Muscle layer of duodenum (tissue), 2 donors: Measurements from ENCODE around the gene PLPPR1.

Source experiments
- H3K27ac ChIP-seq: one replicate; pipeline ENCODE4 v1.7.0; 2013; ENCODE audit warnings: mild to moderate bottlenecking, low read length
- H3K27me3 ChIP-seq: one replicate; pipeline ENCODE4 v1.7.0; 2013; ENCODE audit warnings: low read depth, mild to moderate bottlenecking, control low read depth, low read length
- H3K36me3 ChIP-seq, 2 donors: one replicate each; pipeline ENCODE4 v1.7.0; 2013; ENCODE audit warnings: low read length in 2 of 2, control low read depth in 1 of 2, mild to moderate bottlenecking in 1 of 2; ENCODE audit not compliant: insufficient read depth in 2 of 2, control insufficient read depth in 1 of 2
- H3K4me1 ChIP-seq, 2 donors: one replicate each; pipeline ENCODE4 v1.7.0; 2013; ENCODE audit warnings: low read length in 2 of 2, mild to moderate bottlenecking in 2 of 2, control low read depth in 1 of 2, moderate library complexity in 1 of 2; ENCODE audit not compliant: insufficient read depth in 2 of 2, control insufficient read depth in 1 of 2
- H3K4me3 ChIP-seq, 2 donors: one replicate each; pipeline ENCODE4 v1.7.0; 2013; ENCODE audit warnings: low read length in 2 of 2, low read depth in 1 of 2, mild to moderate bottlenecking in 1 of 2
- H3K9me3 ChIP-seq, 2 donors: one replicate each; pipeline ENCODE4 v1.7.0; 2013; ENCODE audit warnings: low read length in 2 of 2, control low read depth in 1 of 2, mild to moderate bottlenecking in 1 of 2; ENCODE audit not compliant: control insufficient read depth in 1 of 2
- donor health status: healthy.

Gene PLPPR1

DNA sequence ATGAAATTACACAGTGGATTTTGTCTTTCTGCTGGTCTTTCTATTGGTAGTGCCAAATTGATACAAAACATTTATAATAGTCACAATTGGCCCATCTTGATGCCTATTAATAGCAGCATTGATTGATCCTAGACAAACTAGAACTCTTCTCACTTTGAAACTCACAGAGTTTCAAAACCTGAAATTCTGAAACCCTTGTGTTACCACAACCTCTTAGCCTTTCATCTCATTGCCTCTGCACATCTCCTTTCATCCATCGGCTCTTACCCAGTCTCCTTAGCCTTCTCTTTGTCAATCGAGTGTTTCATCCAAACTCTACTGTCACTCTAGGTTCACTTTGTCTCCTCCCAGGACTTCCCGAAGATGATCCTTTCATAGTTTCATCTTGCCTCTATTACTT, 22.1 kb downstream of the PLPPR1 start:
- Histone ChIP-seq H3K4me3 (no peak overlapping the region), H3K9me3 (no peaks in the 10 kb centered on the region), H3K27me3 (no peaks in the 10 kb centered on the region), H3K27ac (no peak overlapping the region), H3K36me3 (no peaks in the 10 kb centered on the region), H3K4me1 (no peaks in the 10 kb centered on the region)

DNA sequence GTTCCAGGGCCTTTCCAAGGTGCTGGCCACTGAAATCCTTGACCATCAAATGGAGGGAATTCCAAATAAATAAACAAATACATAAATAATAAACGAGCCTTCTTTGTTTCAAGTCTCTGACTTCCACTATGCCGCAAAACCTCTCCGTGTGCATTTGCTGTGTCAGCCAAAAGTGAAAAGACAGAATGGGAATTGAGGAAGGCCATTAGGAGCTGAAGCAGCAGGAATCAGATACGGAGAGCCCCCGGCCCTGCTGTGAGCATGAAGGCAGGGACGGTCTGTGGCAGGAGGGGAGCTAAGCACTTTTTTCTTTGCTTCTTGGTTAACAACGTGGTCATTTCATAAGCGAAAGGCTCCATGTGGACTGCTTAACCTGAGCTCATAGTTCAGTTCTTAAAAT, 26.1 kb downstream of the PLPPR1 start:
- Histone ChIP-seq H3K4me1 (no peaks in the 10 kb centered on the region), H3K9me3 (no peaks in the 10 kb centered on the region), H3K4me3 (no peak overlapping the region), H3K27ac (no peak overlapping the region), H3K36me3 (no peaks in the 10 kb centered on the region), H3K27me3 (no peaks in the 10 kb centered on the region)

DNA sequence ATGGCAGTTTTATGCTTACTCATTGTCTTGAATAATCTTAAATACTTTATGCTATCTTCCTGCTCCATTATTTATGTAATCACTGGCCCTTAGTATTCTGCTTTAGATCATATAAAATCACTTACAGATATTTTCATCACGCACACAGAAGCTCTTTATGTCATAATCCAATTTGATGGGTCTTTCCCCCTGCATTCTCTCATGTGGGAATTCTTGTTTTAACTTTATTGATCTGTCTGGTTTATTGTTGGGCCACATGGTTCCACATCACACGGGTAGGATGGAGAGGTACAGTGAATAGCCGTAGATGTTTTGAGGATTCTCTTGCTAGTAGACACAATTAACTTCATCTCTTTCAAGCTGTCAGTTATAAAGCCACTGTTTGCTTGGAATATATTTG, 27.0 kb downstream of the PLPPR1 start:
- no peaks in the 10 kb centered on the region for H3K9me3 ChIP-seq
- no peak overlapping the region for H3K4me3 ChIP-seq
- no peak overlapping the region for H3K27ac ChIP-seq
- H3K27me3 ChIP-seq: no peaks in the 10 kb centered on the region
- H3K4me1 ChIP-seq: no peaks in the 10 kb centered on the region
- no peaks in the 10 kb centered on the region for H3K36me3 ChIP-seq

DNA sequence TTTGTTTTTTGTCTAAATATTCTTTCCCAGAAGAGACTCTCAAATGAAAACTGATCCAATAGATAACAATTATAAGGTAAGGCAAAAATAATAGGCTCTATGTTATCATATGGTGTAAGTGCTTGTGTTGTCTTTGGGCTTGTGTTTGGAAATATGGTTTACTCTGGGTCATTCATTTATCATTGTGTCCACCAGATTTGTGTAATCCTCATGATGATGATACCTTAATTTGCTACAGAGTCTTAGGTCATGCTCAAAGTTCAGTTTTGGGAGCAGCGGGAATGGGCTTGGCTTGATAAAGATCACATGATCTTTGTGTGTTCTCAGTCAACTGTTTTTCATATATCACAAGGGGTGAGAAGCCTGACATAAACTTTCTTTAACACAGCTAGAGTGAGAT, 34.2 kb downstream of the PLPPR1 start:
- Histone ChIP-seq H3K27ac (no peak overlapping the region), H3K4me1 (no peaks in the 10 kb centered on the region), H3K9me3 (no peaks in the 10 kb centered on the region), H3K36me3 (no peaks in the 10 kb centered on the region), H3K4me3 (no peak overlapping the region), H3K27me3 (no peaks in the 10 kb centered on the region)

DNA sequence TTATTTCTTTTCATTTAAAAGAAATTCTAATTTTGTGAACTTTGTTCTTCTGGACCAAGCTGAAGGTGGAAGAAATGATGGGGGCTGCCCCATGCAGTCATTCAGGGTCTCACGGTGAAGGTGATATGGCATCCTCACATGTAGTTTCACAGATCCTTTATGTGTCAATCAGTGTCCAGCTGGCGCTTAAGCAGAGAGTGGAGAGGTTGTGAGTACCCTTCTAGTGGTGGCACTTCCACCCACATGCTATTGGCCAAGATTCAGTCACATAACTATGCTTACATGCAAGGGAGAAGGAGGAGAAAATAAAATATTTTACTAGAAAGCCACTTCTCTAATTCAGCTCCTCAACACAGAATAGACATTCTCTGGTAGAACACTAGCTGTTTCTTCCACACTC, 34.7 kb downstream of the PLPPR1 start:
- H3K4me1 ChIP-seq: no peaks in the 10 kb centered on the region
- H3K27me3 ChIP-seq: no peaks in the 10 kb centered on the region
- no peak overlapping the region for H3K27ac ChIP-seq

DNA sequence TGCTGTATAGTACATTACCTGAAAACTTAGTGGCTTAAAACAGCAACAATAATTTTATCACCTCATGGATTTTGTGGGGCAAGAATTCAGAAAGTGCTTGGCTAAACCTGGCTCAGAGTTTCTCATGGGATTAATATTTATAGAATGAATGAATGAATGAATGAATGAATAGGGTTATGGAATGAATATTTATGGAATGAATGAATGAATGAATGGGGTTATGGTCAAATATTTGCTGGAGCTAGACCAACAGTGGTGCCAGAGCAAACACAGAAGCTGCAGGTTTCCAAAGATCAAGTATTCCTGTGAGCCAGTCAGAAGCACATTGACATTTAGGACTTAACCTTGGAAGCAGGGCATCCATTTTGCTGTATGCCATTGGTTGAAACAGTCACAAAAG, 35.7 kb downstream of the PLPPR1 start:
- Histone ChIP-seq H3K4me1 (no peaks in the 10 kb centered on the region), H3K27ac (no peak overlapping the region), H3K4me3 (no peak overlapping the region), H3K36me3 (no peaks in the 10 kb centered on the region), H3K9me3 (no peaks in the 10 kb centered on the region), H3K27me3 (no peaks in the 10 kb centered on the region)

More for the DNA sequence above, 34.7 kb downstream of the PLPPR1 start:
- Histone ChIP-seq H3K9me3 (no peaks in the 10 kb centered on the region), H3K4me3 (no peak overlapping the region), H3K36me3 (no peaks in the 10 kb centered on the region)

DNA sequence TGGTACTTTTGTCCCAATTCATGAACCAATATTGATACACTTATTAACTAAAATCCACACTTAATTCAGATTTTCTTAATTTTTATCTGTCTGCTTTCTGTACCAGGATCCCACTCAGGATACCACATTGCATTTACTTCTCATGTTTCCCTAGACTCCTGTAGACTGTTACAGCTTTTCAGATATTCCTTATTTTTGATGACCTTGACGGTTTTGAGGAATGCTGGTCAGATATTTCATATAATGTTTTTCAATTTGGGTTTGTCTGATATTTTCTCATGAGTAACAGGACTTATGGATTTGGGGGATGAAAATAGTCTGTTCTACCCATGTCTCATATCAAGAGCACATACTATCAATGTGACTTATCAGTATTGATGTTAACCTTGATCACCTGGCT, 37.4 kb downstream of the PLPPR1 start:
- no peaks in the 10 kb centered on the region for H3K36me3 ChIP-seq
- no peak overlapping the region for H3K27ac ChIP-seq
- H3K4me1 ChIP-seq: no peaks in the 10 kb centered on the region
- H3K27me3 ChIP-seq: no peaks in the 10 kb centered on the region
- H3K9me3 ChIP-seq: no peaks in the 10 kb centered on the region
- H3K4me3 ChIP-seq: no peak overlapping the region

DNA sequence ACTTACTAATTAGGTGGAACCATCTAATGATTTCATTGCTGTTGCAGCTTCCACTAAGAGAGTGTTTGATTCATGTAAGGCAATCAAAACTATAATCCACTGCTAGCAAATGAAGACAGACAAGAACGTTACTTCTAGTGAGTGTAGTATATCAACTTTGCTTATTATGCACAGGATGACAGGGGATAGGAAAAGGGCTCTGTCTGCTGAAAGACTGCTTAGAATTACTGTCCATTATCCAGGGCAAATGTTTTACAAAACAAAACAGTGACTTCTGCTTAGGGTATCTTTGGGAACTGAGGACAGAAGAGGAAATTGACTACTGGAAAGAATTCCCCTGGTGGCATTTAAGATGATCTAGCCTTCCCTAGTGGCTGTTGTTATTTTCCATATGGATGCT, 40.2 kb downstream of the PLPPR1 start:
- Histone ChIP-seq H3K4me3 (no peak overlapping the region), H3K36me3 (no peaks in the 10 kb centered on the region), H3K9me3 (no peaks in the 10 kb centered on the region), H3K27ac (no peak overlapping the region), H3K27me3 (no peaks in the 10 kb centered on the region), H3K4me1 (no peaks in the 10 kb centered on the region)

DNA sequence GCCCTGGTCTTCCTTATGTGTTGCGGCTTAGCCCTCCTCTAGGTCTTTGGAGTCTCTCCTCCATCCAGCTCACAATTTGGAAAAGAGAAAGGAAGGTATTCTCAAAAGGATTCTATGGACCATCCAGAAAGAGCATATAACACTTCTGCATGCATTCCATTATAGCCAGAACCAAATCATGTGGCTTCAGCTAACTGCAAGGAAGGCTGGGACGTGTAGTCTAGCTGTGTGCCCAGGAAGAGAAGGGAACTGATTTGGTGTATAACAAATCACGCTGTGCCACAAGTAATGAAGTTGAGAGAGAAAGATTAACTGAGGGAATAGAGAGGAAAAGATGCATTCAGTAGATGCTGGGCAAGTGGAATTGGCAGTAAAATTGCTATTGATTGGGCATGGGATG, 43.7 kb downstream of the PLPPR1 start:
- Histone ChIP-seq H3K4me3 (no peak overlapping the region), H3K4me1 (no peaks in the 10 kb centered on the region), H3K27ac (no peak overlapping the region), H3K27me3 (no peaks in the 10 kb centered on the region), H3K9me3 (no peaks in the 10 kb centered on the region), H3K36me3 (no peaks in the 10 kb centered on the region)

DNA sequence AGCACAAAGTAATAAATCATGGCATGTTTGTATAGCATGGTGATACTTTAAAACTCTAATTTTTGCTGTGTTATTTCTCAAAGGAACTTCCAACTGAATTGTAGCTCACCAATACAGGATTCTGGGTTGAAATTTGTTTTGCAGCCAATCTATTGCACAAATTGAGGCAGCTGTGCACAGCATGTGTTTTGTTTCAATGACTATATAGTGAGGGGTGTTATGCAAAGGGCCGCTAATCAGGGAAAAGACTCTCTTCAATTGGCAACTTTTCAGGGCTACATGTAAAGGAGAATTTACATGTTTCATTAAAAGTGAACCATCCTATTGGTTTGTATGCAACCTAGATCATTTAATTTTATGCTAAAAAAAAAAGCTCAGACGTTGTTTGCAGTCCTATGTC, 44.6 kb downstream of the PLPPR1 start:
- H3K27ac ChIP-seq: no peak overlapping the region
- no peaks in the 10 kb centered on the region for H3K36me3 ChIP-seq
- H3K27me3 ChIP-seq: no peaks in the 10 kb centered on the region
- H3K4me1 ChIP-seq: no peaks in the 10 kb centered on the region
- no peaks in the 10 kb centered on the region for H3K9me3 ChIP-seq
- no peak overlapping the region for H3K4me3 ChIP-seq

DNA sequence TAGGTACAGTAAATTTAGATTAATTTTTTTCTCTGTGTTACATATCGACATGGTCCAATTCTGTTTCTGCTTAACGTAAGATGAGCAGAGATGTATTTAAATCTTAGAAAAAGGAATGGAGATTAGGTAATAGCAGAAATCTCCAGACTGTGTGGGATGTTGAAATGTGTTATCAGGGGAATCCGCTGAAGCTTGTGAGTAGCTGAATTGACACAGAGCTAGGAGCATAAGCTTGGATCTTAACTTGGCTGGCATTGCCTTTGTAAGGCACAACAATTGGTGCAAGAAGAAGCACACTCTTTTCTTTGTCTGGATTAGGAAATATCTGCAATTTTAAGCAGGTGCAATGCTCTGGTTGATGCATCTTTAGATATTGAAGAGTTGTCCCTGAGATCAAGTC, 53.1 kb downstream of the PLPPR1 start:
- H3K27ac ChIP-seq: no peak overlapping the region
- H3K4me1 ChIP-seq: no peaks in the 10 kb centered on the region
- H3K9me3 ChIP-seq: peaks cover 0 to 4% of the 10 kb centered on the region in 2 donors
- H3K4me3 ChIP-seq: no peak overlapping the region
- H3K36me3 ChIP-seq: no peaks in the 10 kb centered on the region
- H3K27me3 ChIP-seq: no peaks in the 10 kb centered on the region

DNA sequence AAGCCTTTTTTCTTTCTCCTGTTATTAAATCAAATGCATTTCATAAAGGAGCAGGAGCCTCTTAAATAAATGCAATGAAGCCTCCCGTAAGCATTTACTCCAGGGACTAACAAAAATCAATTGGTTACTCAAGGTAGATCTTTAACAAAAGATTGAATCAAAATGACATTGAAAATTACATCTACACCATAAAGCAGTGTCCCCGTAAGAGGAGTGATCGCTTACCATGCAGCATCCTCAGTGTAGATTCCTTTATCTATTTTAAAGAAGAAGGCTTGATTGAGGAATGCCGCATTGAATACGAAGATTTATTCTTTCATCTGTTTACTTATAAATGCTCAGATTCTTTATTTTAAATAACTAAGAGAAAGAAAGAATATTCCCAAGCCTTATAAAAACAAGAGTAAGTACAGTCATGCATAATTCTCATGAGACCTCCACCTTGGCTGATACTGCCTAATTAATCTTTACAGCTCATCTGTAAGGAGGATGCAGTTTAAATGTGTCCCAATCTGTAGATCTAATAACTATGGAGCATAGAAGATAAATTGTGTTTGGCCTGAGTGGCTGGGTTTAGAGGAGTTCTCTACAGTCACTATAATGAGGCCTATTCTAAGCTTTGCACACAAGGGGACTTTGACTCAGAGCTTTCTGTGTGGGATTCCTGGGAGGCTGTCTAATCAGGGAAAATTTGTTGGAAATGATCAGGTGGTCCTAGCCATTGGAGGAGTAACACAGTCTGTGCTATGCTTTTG, 55.1 kb downstream of the PLPPR1 start:
- peaks cover 0 to 4% of the 10 kb centered on the region in 2 donors for H3K9me3 ChIP-seq
- no peaks in the 10 kb centered on the region for H3K36me3 ChIP-seq

More for the DNA sequence above, 55.1 kb downstream of the PLPPR1 start:
- H3K4me1 ChIP-seq: no peaks in the 10 kb centered on the region
- H3K27ac ChIP-seq: no peak overlapping the region
- H3K27me3 ChIP-seq: no peaks in the 10 kb centered on the region
- H3K4me3 ChIP-seq: no peak overlapping the region
